DOHH2 (cell line): ENCODE data around the gene THTPA.

Source experiments
- CTCF ChIP-seq: fragments of 200-600 bp; sonication (generic); IDR thresholded peaks from one replicate; pipeline ENCODE4 v1.5.1; 2014; ENCODE audit warnings: antibody characterized with exemption, mild to moderate bottlenecking, low read depth, low read length; ENCODE audit not compliant: poor library complexity, severe bottlenecking
- EZH2phosphoT487 ChIP-seq: fragments of 200-600 bp; sonication (generic); IDR thresholded peaks from 2 replicates; pipeline ENCODE4 v1.6.1; 2017; ENCODE audit warnings: borderline replicate concordance, mild to moderate bottlenecking, antibody characterized with exemption, low read length, moderate library complexity, mixed read lengths

- no peak for TF ChIP-seq EZH2phosphoT487
- TF ChIP-seq CTCF, result no peak
Measured at GRCh38 chr14:23548351-23549318, 7.4 kb upstream of the THTPA start.
